Ishikawa (cell line): ENCODE results near the gene GPR150.

Source experiments
- CREB1 ChIP-seq: IDR thresholded peaks from 2 replicates; pipeline ENCODE4 v1.6.1; 2012; ENCODE audit warnings: low read depth
- EP300 ChIP-seq: IDR thresholded peaks from 2 replicates; pipeline ENCODE4 v1.6.1; 2012; ENCODE audit warnings: borderline replicate concordance
- FOXM1 ChIP-seq: IDR thresholded peaks from 2 replicates; pipeline ENCODE4 v1.6.1; 2012; ENCODE audit warnings: low read depth, borderline replicate concordance
- MAX ChIP-seq: IDR thresholded peaks from 2 replicates; pipeline ENCODE4 v1.6.1; 2012
- RAD21 ChIP-seq: IDR thresholded peaks from 2 replicates; pipeline ENCODE4 v1.6.1; 2012; ENCODE audit warnings: low read depth
- TAF1 ChIP-seq: IDR thresholded peaks from 2 replicates; pipeline ENCODE4 v1.6.1; 2012; ENCODE audit warnings: low read depth, mild to moderate bottlenecking
- TCF12 ChIP-seq: IDR thresholded peaks from 2 replicates; pipeline ENCODE4 v1.6.1; 2012; ENCODE audit warnings: low read depth
- TEAD4 ChIP-seq: IDR thresholded peaks from 2 replicates; pipeline ENCODE4 v1.6.1; 2012
- YY1 ChIP-seq: IDR thresholded peaks from 2 replicates; pipeline ENCODE4 v1.6.1; 2012; ENCODE audit warnings: low read depth

GRCh38 chr5:95613514-95613913 lies 6.4 kb upstream of the GPR150 start:
- no peak for TF ChIP-seq RAD21
- TF ChIP-seq CREB1 = no peak
- TF ChIP-seq YY1 = no peak
- no peak for TF ChIP-seq EP300
- no peak for TF ChIP-seq FOXM1
- TF ChIP-seq TAF1 = no peak
- TF ChIP-seq MAX = no peak
- no peak for TF ChIP-seq TCF12
- TF ChIP-seq TEAD4 = no peak
